ENCODE data around the gene OGFRL1.

The OGFRL1 gene

GRCh38 chr6:71346334-71346694 is 57.7 kb downstream of the OGFRL1 start:
- H3K27ac ChIP-seq: no peak overlapping the region
- TF ChIP-seq CTCF (conservative IDR thresholded peaks at IDR 0.05): no peak

GRCh38 chr6:71347119-71347518 is 58.5 kb downstream of the OGFRL1 start:
- no peak for TF ChIP-seq CTCF (conservative IDR thresholded peaks at IDR 0.05)
- H3K27ac ChIP-seq: no peak overlapping the region

GRCh38 chr6:71349395-71349794 is 60.8 kb downstream of the OGFRL1 start:
- H3K27ac ChIP-seq: no peak overlapping the region
- peak; percentile 82 for TF ChIP-seq CTCF (conservative IDR thresholded peaks at IDR 0.05)

GRCh38 chr6:71349976-71350615 is 61.5 kb downstream of the OGFRL1 start:
- no peak overlapping the region for H3K27ac ChIP-seq

GRCh38 chr6:71351190-71351589 is 62.6 kb downstream of the OGFRL1 start:
- H3K27ac ChIP-seq: no peak overlapping the region
- no peak for TF ChIP-seq CTCF (conservative IDR thresholded peaks at IDR 0.05)

More at GRCh38 chr6:71349976-71350615, 61.5 kb downstream of the OGFRL1 start:
- TF ChIP-seq CTCF (conservative IDR thresholded peaks at IDR 0.05): no peak

Data from VCaP (cell line).